NCI-H526 treated with DMSO at 0.1 percent for 48 hours (cell line): ENCODE data around the gene PDE4DIP.
"Not testable (repeated sequence)": the region's sequence is repeated elsewhere in the genome, so short reads cannot be mapped to it uniquely, and the experiment has no call there.

ENCODE experiments used
- DNase-seq: peaks from one replicate; lab custom pipeline; 2025; lab: John Stamatoyannopoulos, UW

The PDE4DIP gene

DNA sequence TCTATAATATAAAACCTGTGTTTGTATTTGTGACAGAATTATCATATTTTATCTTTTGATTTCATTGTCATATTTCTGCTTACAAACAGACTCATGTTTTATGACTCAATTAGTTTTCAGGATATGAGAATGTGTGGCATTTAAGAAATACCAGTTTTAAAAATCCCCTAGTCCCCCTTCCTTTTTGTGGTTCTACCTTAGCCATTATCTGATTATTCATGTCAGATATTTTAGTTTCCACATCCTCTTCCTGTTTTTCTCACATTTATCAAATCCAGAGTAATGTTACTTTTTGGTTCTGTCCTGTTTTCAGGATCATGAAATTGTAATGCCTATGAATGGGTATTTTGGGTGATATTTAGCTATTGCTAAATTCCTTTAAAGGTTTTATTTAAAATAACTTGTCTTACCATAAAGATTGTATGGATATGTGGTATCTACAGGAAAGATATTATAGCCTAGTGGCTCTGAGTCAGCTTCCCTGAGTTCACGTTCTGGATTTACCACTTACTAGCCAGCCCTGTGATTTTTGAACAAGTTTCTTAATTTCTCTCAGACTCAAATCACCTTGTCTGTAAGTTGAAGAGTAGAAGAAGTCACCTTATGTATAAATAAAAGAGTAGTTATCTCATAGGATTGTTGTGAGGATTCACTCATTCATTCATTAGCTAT lies 131.8 kb downstream of the PDE4DIP start:
- not testable (repeated sequence) for DNase-seq

DNA sequence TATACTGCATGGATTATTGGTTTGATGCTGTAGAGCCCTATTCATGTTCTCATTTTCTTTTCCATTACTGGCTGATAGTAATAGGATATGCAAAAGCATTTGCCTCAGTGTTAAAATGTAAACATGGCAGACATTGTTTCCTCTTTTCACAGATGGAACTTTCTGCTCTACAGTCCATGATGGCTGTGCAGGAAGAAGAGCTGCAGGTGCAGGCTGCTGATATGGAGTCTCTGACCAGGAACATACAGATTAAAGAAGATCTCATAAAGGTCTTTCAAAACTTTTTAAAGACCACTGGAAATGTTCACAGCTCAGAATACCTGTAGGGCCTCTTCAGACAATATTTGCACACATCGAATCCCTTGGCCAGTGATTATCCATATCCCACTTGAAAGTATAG lies 133.6 kb downstream of the PDE4DIP start:
- not testable (repeated sequence) for DNase-seq

- not testable (repeated sequence) for DNase-seq
These were observed 145.2 kb downstream of the PDE4DIP start for GRCh38 chr1:148989378-148989777.

GRCh38 chr1:148990233-148990788 lies 146.1 kb downstream of the PDE4DIP start:
- not testable (repeated sequence) for DNase-seq

DNA sequence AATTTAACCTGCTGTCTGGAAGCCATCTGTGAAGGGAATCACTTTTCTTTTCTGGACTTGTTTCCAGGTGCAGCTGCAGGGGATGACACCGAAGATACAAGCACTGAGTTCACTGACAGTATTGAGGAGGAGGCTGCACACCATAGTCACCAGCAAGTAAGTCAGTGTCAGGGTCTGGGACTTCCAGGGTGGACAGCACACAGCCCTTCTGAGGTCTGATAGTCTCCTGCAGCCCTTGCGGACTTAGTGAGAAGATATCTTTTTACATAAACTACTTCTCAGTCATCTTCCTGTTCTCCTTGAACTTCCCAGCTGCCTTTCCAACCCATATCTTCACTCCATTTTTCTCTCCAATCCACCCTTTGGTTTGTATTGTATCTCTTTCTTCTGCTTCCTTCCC lies 147.6 kb downstream of the PDE4DIP start:
- DNase-seq, result not testable (repeated sequence)

DNA sequence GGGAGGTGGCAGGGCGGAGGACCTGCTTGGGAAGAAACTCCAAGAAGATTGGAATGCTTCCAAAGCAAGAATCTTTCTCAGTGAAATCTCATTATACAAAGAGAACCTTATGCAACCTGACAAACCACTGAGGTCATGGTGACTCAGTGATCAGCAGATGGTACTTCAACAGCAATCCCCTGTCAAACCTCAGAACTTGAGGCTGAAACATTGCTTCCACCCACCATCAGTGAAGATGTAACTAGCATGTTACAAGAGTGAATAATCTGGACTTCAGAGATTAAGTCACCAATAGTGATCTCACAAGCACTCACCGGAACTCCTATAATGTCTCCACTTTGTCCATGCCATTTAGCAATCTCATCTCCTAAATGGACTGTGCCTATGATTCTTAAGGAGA lies 148.1 kb downstream of the PDE4DIP start:
- not testable (repeated sequence) for DNase-seq

GRCh38 chr1:148996449-148997224 lies 152.4 kb downstream of the PDE4DIP start:
- DNase-seq, result not testable (repeated sequence)

DNA sequence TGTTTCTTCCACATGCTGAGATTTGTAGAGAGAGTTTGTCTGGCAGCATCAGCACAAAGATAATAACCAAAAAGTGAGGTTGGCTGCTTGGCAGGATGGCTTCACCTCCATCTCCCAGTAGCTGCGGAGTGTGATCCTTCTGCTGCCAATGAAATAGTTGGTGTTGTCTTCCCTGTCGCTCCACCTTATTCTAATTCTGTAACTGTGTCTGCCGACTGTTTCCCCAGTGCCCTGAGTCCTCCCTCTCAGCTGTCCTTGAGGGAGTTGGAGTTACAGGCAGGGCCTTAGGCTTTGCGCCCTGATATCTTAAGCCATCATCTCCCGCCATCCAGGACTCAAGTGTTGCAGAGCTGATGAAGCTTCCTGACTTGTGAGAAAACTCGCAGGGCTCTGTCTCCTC lies 153.2 kb downstream of the PDE4DIP start:
- DNase-seq, result not testable (repeated sequence)

DNA sequence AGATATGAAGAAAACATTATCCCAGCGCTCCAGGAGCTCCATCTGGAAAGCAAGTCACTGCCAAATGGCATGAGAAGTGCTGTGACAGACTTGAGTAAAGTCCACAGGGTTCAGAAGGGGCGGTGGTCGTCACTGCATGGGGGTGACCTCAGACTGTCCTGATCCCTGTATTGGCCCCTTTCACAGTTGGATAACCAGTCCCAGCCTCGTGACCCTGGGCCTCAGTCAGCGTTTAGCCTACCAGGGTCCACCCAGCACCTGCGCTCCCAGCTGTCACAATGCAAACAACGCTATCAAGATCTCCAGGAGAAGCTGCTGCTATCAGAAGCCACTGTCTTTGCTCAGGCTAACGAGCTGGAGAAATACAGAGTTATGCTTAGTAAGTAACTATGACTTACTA lies 158.4 kb downstream of the PDE4DIP start:
- DNase-seq, result not testable (repeated sequence)

- not testable (repeated sequence) for DNase-seq
These were observed 164.1 kb downstream of the PDE4DIP start for GRCh38 chr1:149008326-149008725.

- DNase-seq, result not testable (repeated sequence)
These were observed 164.5 kb downstream of the PDE4DIP start for GRCh38 chr1:149008769-149009168.

DNA sequence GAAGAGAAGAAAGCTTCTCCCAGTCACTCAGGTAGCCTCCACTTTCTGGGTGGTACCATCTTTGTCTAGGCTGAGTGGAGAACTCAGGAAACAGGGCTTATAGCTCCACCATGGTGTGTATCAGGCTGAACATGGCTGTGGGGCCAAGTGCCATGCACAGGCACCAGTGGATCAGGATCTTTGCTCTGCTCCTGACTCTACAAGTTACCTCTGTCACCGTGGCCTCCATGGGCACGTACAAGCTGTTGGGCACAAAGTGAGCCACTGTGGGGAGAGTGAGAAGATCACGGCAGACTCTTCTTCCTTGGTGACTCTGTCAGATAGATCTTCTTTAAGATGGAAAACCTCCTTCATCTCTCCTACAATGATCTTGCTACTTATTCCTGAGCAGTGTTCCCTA lies 165.5 kb downstream of the PDE4DIP start:
- not testable (repeated sequence) for DNase-seq

DNA sequence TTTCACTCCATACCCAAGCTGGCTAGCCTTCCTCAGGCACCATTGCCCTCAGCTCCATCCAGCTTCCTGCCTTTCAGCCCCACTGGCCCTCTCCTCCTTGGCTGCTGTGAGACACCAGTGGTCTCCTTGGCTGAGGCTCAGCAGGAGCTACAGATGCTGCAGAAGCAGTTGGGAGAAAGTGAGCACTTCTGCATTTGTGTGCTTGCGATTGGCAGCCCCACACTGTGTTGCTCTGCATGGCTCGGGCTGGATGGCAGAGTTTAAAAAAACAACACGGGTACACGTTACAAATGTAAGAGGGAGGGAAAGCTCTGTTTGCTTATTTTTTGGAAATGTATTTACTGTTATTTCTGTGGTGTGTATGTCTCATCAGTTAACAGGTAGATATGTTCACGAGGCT lies 168.4 kb downstream of the PDE4DIP start:
- DNase-seq, result not testable (repeated sequence)

- DNase-seq, result not testable (repeated sequence)
These were observed 169.3 kb downstream of the PDE4DIP start for GRCh38 chr1:149013513-149013912.

- DNase-seq, result not testable (repeated sequence)
These were observed 171.3 kb downstream of the PDE4DIP start for GRCh38 chr1:149015522-149015921.

GRCh38 chr1:149016626-149017025 lies 172.4 kb downstream of the PDE4DIP start:
- DNase-seq, result not testable (repeated sequence)

DNA sequence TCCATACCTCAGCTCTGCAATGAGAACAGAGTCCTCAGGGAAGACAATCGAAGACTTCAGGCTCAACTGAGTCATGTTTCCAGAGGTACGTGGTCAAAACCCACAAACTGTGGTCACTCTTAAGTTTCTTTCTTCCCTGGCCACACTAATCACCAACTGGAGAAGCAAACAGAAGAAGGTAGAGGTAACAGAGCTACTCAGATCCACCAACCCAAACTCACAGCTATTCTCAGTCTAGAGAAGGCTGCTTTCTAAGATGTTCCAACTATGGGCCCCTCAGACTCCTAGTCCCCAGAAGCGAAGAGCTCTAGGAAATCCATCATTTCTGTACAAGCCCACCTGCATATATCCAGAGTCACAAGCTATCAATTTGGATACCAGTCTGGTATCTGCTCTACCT lies 174.3 kb downstream of the PDE4DIP start:
- not testable (repeated sequence) for DNase-seq

DNA sequence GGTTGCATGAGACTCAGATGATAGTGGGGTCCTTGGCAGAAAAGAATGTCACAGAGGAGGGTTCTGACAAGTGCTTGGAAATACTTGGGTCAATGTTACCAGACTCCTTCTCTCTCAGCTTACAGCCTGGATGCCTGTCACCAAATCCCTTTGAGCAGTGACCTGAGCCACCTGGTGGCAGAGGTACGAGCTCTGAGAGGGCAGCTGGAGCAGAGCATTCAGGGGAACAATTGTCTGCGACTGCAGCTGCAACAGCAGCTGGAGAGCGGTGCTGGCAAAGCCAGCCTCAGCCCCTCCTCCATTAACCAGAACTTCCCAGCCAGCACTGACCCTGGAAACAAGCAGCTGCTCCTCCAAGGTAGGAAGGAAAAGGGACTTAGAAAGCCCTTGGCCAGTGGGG lies 180.1 kb downstream of the PDE4DIP start:
- DNase-seq, result not testable (repeated sequence)

- not testable (repeated sequence) for DNase-seq
These were observed 189.7 kb downstream of the PDE4DIP start for GRCh38 chr1:149033916-149034315.

GRCh38 chr1:149043056-149043455 lies 198.8 kb downstream of the PDE4DIP start:
- not testable (repeated sequence) for DNase-seq

DNA sequence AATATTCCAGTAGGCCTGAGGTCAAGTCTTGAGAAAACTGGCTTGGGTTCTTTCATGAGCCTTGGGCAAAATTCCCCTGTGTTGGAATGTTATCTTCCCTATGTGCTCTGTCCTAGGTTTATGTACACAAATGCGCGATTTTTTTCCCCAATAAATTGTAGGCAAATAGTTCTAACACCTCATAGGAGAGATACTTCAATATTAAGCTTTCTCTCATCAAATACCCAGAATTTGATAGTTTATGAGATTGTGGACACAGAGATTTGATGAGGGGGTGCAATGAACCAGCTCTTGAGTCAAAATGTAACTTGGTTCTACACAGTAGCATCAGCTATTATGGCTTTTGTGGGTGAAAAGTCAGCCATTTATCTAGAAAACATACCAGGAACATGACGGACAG lies 220.4 kb downstream of the PDE4DIP start:
- not testable (repeated sequence) for DNase-seq

GRCh38 chr1:149075505-149076127 lies 231.4 kb downstream of the PDE4DIP start:
- DNase-seq, result not testable (repeated sequence)
